Measurements from ENCODE around the gene LRG1.

GRCh38 chr19:4534836-4535658 lies 4.8 kb downstream of the LRG1 start, which contains the start of gene PLIN5:
- TF ChIP-seq CTCF (IDR thresholded peaks at IDR 0.05) = peak; percentile 9
- TF ChIP-seq EZH2 (IDR thresholded peaks at IDR 0.05) = no peak
- TF ChIP-seq EZH2phosphoT487 (IDR thresholded peaks at IDR 0.05) = no peak
